ENCODE data around the gene AUTS2. TPM values are rescaled to one million over a fixed set of nuclear protein-coding genes. Genes with fewer than 3 reads are reported as not detected.

Gene AUTS2
- total and polyA plus RNA-seq, 2 experiments from 2014 or later, result 32.0 to 91.0 TPM

DNA sequence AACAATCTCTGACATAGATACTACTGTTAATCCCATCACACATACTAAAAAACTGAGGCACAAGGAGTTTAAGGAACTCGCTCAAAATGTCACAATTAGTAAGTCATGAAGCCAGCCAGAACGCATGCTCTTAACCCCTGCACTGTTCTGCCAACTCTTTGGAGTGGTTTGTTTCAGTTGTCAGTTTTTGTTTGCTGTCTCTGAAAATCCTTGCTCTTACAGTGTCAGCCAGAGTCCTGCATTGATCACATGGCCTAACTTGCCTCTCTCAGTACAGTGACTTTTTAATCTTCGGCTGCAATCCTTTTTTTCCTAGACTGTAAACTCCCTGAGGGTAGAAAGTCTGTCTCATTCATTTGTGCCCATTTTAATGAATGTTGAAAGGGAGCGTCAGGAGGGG is 753.8 kb downstream of the AUTS2 start:
- Histone ChIP-seq H3K27me3 (ENCODE audit: insufficient read depth) (no peaks in the 10 kb centered on the region), H2AFZ (no peak overlapping the region), H3K4me3 (no peak overlapping the region), H3K4me2 (no peak overlapping the region), H3K9me2 (ENCODE audit: insufficient read depth) (peaks cover 4% of the 10 kb centered on the region; the same call in 1 of the 2 replicates), H3K27ac (ENCODE audit: low read depth) (no peak overlapping the region), H3F3A (replicated peaks; ENCODE audit: low read depth) (no peaks in the 10 kb centered on the region), H3K4me1 (ENCODE audit: insufficient read depth) (peaks cover 11% of the 10 kb centered on the region), H3K79me2 (replicated peaks; ENCODE audit: insufficient read depth) (no peaks in the 10 kb centered on the region), H4K20me1 (replicated peaks; ENCODE audit: insufficient read depth) (no peaks in the 10 kb centered on the region), H3K36me3 (ENCODE audit: insufficient read depth) (no peaks in the 10 kb centered on the region)
- no peak overlapping the region for H3K4me3 Mint-ChIP-seq
- peaks cover 13% of the 10 kb centered on the region; the same call in 2 of the 3 replicates for H3K4me1 Mint-ChIP-seq
- H3K9me3 Mint-ChIP-seq, result no peaks in the 10 kb centered on the region
- H3K27me3 Mint-ChIP-seq (ENCODE audit: insufficient read depth, low read depth, poor library complexity), result no peaks in the 10 kb centered on the region
- DNase-seq (ENCODE audit: low spot score) (no peak), ATAC-seq (no peak)
- no peak overlapping the region for H3K27ac Mint-ChIP-seq
- no peak for TF ChIP-seq STAT1 (IDR thresholded peaks at IDR 0.05; ENCODE audit: unreplicated experiment)
- no peak for TF ChIP-seq ZNF114 (CRISPR knock-in tag; IDR thresholded peaks at IDR 0.05)
- TF ChIP-seq EZH2phosphoT487 (IDR thresholded peaks at IDR 0.05; ENCODE audit: unreplicated experiment), result no peak
- TF ChIP-seq, protein P1, sequence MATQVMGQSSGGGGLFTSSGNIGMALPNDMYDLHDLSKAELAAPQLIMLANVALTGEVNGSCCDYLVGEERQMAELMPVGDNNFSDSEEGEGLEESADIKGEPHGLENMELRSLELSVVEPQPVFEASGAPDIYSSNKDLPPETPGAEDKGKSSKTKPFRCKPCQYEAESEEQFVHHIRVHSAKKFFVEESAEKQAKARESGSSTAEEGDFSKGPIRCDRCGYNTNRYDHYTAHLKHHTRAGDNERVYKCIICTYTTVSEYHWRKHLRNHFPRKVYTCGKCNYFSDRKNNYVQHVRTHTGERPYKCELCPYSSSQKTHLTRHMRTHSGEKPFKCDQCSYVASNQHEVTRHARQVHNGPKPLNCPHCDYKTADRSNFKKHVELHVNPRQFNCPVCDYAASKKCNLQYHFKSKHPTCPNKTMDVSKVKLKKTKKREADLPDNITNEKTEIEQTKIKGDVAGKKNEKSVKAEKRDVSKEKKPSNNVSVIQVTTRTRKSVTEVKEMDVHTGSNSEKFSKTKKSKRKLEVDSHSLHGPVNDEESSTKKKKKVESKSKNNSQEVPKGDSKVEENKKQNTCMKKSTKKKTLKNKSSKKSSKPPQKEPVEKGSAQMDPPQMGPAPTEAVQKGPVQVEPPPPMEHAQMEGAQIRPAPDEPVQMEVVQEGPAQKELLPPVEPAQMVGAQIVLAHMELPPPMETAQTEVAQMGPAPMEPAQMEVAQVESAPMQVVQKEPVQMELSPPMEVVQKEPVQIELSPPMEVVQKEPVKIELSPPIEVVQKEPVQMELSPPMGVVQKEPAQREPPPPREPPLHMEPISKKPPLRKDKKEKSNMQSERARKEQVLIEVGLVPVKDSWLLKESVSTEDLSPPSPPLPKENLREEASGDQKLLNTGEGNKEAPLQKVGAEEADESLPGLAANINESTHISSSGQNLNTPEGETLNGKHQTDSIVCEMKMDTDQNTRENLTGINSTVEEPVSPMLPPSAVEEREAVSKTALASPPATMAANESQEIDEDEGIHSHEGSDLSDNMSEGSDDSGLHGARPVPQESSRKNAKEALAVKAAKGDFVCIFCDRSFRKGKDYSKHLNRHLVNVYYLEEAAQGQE (IDR thresholded peaks at IDR 0.05; ENCODE audit: unreplicated experiment), result no peak
- no peak for TF ChIP-seq JUNB (IDR thresholded peaks at IDR 0.05; ENCODE audit: unreplicated experiment)
- TF ChIP-seq ZNF331 (CRISPR knock-in tag; IDR thresholded peaks at IDR 0.05; ENCODE audit: low read depth), result no peak
- TF ChIP-seq, protein P2, sequence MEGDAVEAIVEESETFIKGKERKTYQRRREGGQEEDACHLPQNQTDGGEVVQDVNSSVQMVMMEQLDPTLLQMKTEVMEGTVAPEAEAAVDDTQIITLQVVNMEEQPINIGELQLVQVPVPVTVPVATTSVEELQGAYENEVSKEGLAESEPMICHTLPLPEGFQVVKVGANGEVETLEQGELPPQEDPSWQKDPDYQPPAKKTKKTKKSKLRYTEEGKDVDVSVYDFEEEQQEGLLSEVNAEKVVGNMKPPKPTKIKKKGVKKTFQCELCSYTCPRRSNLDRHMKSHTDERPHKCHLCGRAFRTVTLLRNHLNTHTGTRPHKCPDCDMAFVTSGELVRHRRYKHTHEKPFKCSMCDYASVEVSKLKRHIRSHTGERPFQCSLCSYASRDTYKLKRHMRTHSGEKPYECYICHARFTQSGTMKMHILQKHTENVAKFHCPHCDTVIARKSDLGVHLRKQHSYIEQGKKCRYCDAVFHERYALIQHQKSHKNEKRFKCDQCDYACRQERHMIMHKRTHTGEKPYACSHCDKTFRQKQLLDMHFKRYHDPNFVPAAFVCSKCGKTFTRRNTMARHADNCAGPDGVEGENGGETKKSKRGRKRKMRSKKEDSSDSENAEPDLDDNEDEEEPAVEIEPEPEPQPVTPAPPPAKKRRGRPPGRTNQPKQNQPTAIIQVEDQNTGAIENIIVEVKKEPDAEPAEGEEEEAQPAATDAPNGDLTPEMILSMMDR (conservative IDR thresholded peaks at IDR 0.05; ENCODE audit: low read depth in 2 of 2), result no peak
- TF ChIP-seq POLR2AphosphoS5 (IDR thresholded peaks at IDR 0.05; ENCODE audit: low read depth), result no peak
- no peak for TF ChIP-seq NANOG (IDR thresholded peaks at IDR 0.05; ENCODE audit: borderline replicate concordance)
- TF ChIP-seq, protein P3, sequence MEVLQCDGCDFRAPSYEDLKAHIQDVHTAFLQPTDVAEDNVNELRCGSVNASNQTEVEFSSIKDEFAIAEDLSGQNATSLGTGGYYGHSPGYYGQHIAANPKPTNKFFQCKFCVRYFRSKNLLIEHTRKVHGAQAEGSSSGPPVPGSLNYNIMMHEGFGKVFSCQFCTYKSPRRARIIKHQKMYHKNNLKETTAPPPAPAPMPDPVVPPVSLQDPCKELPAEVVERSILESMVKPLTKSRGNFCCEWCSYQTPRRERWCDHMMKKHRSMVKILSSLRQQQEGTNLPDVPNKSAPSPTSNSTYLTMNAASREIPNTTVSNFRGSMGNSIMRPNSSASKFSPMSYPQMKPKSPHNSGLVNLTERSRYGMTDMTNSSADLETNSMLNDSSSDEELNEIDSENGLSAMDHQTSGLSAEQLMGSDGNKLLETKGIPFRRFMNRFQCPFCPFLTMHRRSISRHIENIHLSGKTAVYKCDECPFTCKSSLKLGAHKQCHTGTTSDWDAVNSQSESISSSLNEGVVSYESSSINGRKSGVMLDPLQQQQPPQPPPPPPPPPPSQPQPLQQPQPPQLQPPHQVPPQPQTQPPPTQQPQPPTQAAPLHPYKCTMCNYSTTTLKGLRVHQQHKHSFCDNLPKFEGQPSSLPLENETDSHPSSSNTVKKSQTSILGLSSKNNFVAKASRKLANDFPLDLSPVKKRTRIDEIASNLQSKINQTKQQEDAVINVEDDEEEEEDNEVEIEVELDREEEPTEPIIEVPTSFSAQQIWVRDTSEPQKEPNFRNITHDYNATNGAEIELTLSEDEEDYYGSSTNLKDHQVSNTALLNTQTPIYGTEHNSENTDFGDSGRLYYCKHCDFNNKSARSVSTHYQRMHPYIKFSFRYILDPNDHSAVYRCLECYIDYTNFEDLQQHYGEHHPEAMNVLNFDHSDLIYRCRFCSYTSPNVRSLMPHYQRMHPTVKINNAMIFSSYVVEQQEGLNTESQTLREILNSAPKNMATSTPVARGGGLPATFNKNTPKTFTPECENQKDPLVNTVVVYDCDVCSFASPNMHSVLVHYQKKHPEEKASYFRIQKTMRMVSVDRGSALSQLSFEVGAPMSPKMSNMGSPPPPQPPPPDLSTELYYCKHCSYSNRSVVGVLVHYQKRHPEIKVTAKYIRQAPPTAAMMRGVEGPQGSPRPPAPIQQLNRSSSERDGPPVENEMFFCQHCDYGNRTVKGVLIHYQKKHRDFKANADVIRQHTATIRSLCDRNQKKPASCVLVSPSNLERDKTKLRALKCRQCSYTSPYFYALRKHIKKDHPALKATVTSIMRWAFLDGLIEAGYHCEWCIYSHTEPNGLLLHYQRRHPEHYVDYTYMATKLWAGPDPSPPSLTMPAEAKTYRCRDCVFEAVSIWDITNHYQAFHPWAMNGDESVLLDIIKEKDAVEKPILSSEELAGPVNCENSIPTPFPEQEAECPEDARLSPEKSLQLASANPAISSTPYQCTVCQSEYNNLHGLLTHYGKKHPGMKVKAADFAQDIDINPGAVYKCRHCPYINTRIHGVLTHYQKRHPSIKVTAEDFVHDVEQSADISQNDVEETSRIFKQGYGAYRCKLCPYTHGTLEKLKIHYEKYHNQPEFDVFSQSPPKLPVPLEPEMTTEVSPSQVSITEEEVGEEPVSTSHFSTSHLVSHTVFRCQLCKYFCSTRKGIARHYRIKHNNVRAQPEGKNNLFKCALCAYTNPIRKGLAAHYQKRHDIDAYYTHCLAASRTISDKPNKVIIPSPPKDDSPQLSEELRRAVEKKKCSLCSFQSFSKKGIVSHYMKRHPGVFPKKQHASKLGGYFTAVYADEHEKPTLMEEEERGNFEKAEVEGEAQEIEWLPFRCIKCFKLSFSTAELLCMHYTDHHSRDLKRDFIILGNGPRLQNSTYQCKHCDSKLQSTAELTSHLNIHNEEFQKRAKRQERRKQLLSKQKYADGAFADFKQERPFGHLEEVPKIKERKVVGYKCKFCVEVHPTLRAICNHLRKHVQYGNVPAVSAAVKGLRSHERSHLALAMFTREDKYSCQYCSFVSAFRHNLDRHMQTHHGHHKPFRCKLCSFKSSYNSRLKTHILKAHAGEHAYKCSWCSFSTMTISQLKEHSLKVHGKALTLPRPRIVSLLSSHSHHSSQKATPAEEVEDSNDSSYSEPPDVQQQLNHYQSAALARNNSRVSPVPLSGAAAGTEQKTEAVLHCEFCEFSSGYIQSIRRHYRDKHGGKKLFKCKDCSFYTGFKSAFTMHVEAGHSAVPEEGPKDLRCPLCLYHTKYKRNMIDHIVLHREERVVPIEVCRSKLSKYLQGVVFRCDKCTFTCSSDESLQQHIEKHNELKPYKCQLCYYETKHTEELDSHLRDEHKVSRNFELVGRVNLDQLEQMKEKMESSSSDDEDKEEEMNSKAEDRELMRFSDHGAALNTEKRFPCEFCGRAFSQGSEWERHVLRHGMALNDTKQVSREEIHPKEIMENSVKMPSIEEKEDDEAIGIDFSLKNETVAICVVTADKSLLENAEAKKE (CRISPR knock-in tag; IDR thresholded peaks at IDR 0.05), result no peak
- no peak for TF ChIP-seq EZH2 (IDR thresholded peaks at IDR 0.05; ENCODE audit: low read depth, unreplicated experiment)
- TF ChIP-seq, protein P4, sequence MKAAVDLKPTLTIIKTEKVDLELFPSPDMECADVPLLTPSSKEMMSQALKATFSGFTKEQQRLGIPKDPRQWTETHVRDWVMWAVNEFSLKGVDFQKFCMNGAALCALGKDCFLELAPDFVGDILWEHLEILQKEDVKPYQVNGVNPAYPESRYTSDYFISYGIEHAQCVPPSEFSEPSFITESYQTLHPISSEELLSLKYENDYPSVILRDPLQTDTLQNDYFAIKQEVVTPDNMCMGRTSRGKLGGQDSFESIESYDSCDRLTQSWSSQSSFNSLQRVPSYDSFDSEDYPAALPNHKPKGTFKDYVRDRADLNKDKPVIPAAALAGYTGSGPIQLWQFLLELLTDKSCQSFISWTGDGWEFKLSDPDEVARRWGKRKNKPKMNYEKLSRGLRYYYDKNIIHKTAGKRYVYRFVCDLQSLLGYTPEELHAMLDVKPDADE (IDR thresholded peaks at IDR 0.05), result no peak
- TF ChIP-seq CREB1 (CRISPR knock-in tag; IDR thresholded peaks at IDR 0.05; ENCODE audit: low read depth), result no peak
- no peaks in the 10 kb centered on the region for H3K36me3 Mint-ChIP-seq (ENCODE audit: low read depth)

Data from GM23338 (cell line).